ENCODE data around the gene VPS35L.

VPS35L gene

GRCh38 chr16:19697756-19698318 lies 142.3 kb downstream of the VPS35L start:
- H3K36me3 ChIP-seq (replicated peaks) = peaks cover 11% of the 10 kb centered on the region
- no peak overlapping the region for H3K27ac ChIP-seq
- no peak for TF ChIP-seq CTCF (IDR thresholded peaks at IDR 0.05; ENCODE audit: low read depth, low read length, missing control alignments)
- no peak for DNase-seq
- in situ Hi-C loops (cut with HindIII; ENCODE audit: low pct_ligation_motif_present, low sequenced_read_pairs) = no loop called here
- no peak overlapping the region for H3K4me3 ChIP-seq (ENCODE audit: low read depth, low read length)
- no peaks in the 10 kb centered on the region for H3K27me3 ChIP-seq (replicated peaks)

DNA sequence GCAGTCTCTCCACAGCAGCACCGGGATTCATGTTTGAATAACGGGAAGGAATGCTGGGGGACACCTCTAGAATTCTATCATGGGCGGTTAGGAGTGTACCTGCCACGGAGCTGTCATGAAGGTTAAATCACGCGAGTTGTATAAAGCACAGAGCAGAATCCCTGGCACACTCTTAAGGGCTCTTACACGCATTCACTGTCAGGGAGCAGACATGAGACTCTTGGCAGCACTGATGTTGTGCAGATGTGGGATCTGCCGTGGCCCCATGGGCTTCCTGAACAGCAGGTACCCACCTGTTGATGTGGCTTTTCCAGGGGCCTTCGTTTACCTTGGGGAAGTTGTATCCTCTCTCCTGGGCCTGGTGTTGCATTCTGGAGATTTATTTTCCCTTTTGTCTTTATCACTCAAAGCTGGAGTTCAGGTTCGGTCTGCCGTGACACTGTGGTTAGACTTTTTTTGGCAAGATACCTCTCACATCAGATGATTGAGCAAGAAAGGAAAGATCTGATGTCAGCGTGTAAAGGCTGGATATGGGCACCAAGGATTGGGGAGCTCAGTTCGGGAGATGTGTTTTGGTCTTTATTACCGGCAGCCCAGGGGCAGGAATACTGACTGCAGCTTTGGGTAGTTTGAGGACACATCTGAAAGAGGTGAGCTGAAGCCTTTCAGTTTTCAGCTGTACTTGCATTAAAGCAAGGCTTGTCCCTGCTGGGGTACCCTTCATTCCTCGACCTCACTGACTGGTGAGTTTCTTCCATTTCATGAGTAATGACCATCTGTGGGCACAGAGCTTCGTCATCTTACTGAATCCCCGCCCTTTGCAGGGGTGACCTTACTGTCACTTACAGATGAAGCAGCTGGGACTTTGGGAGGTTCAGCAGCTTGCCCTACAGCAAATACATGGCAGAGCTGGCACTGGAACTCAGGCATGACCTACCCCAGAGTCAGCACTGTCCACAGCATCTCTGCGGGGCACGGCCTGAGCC lies 143.3 kb downstream of the VPS35L start:
- DNase-seq = no peak
- H3K36me3 ChIP-seq (replicated peaks) = peaks cover 16% of the 10 kb centered on the region
- in situ Hi-C loops (cut with HindIII; ENCODE audit: low pct_ligation_motif_present, low sequenced_read_pairs) = no loop called here

DNA sequence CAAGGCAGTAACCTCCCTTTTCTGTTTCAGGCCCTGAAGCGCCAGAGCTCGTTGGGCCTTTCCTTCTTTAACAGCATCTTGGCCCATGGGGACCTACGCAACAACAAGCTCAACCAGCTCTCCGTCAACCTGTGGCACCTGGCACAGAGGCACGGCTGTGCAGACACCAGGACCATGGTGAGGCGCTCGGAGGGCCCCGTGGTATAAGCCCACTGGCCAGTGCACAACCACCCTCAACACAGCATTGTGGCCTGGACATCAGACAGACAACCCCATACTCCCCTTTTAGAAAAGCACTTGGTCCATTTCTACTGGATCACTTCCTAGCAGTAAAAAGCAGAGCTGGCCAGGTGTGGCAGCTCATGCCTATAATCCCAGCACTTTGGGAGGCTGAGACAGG lies 144.0 kb downstream of the VPS35L start:
- in situ Hi-C loops (cut with HindIII; ENCODE audit: low pct_ligation_motif_present, low sequenced_read_pairs) = no loop called here
- Histone ChIP-seq H3K27ac (no peak overlapping the region), H3K4me3 (ENCODE audit: low read depth, low read length) (no peak overlapping the region), H3K36me3 (replicated peaks) (peaks cover 22% of the 10 kb centered on the region), H3K27me3 (replicated peaks) (no peaks in the 10 kb centered on the region)
- no peak for DNase-seq
- TF ChIP-seq CTCF (IDR thresholded peaks at IDR 0.05; ENCODE audit: low read depth, low read length, missing control alignments) = no peak

More for the DNA sequence above, 143.3 kb downstream of the VPS35L start:
- Histone ChIP-seq H3K4me3 (ENCODE audit: low read depth, low read length) (no peak overlapping the region), H3K27ac (no peak overlapping the region), H3K27me3 (replicated peaks) (no peaks in the 10 kb centered on the region)
- no peak for TF ChIP-seq CTCF (IDR thresholded peaks at IDR 0.05; ENCODE audit: low read depth, low read length, missing control alignments)

- no peak overlapping the region for H3K4me3 ChIP-seq (ENCODE audit: low read depth, low read length)
- peak; percentile 66 for DNase-seq
- H3K27me3 ChIP-seq (replicated peaks) = no peaks in the 10 kb centered on the region
- in situ Hi-C loops (cut with HindIII; ENCODE audit: low pct_ligation_motif_present, low sequenced_read_pairs) = no loop called here
- TF ChIP-seq CTCF (IDR thresholded peaks at IDR 0.05; ENCODE audit: low read depth, low read length, missing control alignments) = no peak
- H3K36me3 ChIP-seq (replicated peaks) = peaks cover 30% of the 10 kb centered on the region
- H3K27ac ChIP-seq = peak overlapping the region; percentile 68
These were observed 144.8 kb downstream of the VPS35L start for GRCh38 chr16:19700319-19700781.

DNA sequence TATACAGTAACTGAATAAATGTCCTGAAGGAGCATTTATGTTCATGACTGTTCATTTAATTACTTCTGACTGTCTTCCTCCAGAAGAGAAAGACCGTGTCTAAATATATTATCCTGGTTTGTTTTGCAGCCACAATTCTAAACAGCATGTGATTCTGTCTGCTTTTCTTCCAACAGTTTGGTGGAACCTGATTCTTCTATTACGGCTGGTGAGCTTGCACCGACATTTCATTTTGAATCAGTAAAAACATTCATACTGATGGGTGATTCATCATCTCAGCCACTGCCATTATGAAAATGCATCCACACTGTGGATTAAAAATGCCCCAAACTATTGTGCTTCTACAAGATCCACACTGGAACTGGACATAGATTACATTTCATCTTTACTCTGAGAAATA lies 145.6 kb downstream of the VPS35L start:
- no peak for TF ChIP-seq CTCF (IDR thresholded peaks at IDR 0.05; ENCODE audit: low read depth, low read length, missing control alignments)
- H3K27ac ChIP-seq = peak overlapping the region; percentile 68
- no peaks in the 10 kb centered on the region for H3K27me3 ChIP-seq (replicated peaks)
- H3K4me3 ChIP-seq (ENCODE audit: low read depth, low read length) = no peak overlapping the region
- DNase-seq = no peak
- in situ Hi-C loops (cut with HindIII; ENCODE audit: low pct_ligation_motif_present, low sequenced_read_pairs) = no loop called here
- peaks cover 33% of the 10 kb centered on the region for H3K36me3 ChIP-seq (replicated peaks)
